Activated naive CD4-positive, alpha-beta T cell treated with Interleukin-2 at 50 U/mL for 16 hours (primary cell): ENCODE measurements around the gene EIF5A.

Experiments used
- DNase-seq: peaks from one replicate; pipeline ENCODE4 v3.0.0-alpha.2; 2020

EIF5A gene

DNA sequence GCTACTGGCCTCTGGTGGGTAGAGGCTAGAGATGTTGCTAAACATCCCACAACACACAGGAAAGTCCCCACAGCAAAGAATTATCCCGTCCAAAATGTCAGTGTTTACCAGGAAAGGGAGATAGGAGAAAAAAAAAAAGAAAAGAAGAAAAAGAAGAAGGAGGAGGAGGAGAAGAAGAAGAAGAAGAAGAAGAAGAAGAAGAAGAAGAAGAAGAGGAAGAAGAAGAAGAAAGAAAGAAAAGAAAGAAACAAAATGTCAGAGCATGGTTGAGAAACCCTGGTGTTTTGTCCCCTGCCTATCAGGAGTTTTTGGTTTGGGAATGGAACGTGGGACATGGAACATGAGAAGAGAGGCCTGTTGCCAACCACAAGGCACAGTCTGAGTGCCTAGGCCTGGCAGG, 50.0 kb downstream of the EIF5A start:
- DNase-seq = no peak

DNA sequence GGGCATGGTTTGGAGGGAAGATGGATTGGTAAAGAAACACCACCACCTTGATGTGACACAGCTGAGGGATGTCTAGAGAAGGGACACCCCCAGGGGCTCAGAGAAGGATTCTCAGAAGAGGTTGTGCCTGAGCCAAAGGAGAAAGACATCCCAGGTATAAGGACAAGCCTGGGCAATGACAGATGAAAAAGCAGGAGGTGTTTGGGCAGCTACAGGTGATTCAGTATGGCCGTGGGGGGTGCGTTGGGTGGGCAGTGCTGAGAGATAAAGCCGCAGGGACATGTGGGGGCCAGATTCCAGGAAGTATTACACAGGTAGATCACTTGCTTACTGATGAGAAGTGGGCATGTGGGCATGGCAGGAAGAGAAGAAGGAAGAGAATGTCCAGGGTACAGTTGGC, 54.5 kb downstream of the EIF5A start:
- DNase-seq = no peak
